Germinal center (tissue), 1 donor: ENCODE data around the gene DPEP2.
"Not testable (repeated sequence)": the region's sequence is repeated elsewhere in the genome, so short reads cannot be mapped to it uniquely, and the experiment has no call there.

Source experiments
- DNase-seq: peaks from one replicate; pipeline ENCODE4 v3.0.0; 2012; ENCODE audit warnings: mixed read lengths, low spot score

The DPEP2 gene

DNA sequence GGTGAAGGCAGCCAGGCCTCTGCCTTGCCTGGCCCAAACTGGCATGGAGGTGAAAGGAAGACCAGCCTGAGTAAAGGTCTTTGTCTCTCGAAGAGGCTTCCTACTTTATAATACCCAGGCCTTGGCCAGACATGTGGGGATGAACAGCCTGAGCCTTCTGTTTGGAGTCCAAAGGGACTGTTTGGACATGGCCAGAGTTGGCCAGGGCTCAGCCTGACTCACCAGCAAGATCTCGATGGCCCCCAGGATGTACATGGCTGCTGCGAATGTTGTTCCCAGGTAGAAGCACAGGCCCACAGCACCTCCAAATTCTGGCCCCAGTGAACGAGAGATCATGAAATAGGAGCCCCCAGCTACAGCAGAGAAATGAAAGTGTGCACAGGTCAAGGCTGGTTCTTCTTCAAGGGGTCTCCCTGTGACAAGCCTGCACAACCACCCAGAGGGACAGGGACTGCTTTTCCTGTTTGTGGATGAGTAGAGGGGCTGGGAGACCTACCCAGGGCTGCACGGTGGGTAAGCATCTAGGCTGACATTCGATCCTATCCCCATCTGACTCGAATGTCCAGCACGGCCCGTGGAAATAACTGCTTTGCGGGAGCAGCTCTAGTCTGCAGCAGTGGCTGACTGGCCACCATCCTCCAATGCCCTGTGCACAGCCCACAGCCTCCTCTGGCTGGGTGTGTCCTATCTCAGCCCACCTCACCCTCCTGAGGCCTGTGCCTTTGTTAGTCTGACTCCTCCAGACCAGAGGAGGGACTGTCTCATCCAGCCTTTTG is 44.7 kb downstream of the DPEP2 start:
- no peak for DNase-seq

DNA sequence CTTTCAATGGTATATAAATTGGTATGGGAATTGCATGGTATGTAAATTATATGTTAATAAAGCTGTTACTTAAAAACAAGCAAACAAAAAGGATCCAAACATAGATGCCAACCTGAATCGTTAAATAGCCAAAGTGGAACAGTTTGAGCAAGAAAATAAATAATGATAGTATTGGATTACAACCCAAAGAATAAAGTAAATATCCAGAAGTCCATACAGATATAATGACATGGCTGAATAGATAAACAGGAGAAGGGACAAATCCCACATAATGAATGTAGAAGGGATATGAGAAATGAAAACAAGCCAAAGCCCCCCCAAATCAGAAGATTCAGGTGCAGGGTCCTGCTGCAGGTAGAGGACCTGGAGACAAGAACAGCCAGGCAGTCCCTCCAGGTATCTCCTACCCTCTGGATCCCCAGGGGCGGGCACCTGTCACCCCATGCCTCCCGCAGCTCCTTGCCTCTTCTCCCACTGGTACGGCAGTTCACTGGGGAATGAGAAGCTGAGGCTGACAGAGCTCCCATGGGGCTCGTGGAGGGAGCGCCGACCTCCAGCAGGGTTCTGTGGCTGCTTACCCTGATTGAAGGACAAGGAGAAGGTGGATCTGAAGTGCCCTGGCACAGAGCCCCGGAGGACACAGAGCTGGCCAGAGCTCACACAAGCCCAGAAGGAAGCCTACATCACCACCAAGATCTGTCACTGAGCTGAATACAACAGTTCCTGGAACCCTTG is 45.5 kb downstream of the DPEP2 start:
- no peak for DNase-seq

DNA sequence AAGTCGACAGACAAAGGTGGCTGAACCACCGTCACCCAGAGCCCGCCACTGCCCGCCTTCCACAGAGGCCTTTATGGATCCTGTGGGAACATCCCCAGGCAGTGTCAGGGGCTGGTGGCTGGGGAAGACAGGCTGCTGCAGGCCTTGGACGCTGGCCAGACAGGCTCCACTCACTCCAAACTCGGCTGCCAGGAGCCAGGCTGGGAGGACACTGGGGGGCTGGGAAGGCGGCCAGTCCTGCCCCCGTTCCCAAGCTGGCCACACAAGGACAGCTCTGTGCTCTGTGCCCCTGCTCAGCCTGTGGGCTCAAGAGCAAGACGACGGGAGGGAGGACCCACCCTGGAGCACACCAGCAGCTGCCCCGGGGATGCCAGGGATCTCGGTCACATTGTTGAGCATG is 47.8 kb downstream of the DPEP2 start:
- DNase-seq, result no peak

DNA sequence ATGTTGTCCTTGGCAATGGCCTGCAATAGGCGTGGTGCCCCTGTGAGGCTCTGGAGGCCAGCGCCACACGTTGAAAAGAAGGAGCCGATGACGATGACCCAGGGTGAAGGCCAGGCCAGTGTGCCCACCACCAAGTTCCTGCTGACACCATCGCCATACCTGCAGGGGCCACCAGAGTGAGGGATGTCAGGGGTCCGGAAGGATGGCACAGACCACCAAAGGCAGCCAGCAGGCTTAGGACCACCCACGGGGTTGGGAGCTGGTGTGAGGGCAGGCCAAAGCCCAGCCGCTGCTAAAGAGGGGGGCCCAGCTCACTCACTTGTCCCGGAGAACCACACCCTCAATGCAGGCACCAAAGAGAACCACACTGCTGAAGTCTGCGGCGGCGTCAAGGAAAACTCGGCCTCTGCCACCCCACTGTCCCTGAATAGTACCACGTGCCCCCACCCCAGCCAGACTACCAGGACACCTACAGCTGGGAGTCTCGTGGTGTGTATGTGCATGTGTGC is 48.9 kb downstream of the DPEP2 start:
- DNase-seq, result no peak

DNA sequence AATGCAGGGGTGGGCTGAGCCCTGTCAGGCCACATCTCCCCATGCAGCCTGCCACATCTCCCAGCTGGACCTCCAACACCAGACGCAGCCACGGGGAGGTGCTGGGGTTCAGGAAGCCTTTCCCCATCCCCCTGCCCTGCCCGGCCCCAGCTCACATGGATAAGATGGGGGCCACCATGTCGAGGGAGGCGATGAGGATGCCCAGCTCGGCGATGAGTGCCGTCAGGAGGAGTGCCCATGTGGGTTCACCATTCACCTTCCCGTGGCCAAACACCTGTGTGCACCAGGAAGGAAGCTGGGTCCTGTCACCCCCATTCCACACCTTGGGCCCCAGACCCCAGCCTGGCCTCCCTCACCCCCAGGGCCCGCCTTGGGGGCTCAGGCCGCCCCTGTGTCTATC is 49.6 kb downstream of the DPEP2 start:
- no peak for DNase-seq

DNA sequence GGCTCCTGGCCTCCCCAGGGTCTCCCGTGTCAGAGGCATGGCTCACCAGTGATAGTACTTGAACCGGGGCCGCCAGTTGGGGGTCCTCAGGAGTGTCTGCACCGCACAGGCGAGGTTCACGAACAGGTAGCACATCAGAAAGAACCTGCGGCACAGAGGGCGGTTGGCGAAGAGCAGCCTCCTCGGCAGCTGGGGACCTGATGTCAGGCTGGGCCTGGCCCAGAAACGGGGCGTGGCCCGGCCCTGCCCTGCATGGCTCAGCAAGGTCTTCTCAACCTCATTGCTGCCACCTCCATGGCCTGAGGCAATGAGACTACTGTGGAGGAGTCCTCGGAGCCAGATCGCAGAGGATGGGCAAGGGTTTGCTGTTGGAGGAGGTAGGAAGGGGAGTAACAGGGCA is 51.3 kb downstream of the DPEP2 start:
- no peak for DNase-seq

DNA sequence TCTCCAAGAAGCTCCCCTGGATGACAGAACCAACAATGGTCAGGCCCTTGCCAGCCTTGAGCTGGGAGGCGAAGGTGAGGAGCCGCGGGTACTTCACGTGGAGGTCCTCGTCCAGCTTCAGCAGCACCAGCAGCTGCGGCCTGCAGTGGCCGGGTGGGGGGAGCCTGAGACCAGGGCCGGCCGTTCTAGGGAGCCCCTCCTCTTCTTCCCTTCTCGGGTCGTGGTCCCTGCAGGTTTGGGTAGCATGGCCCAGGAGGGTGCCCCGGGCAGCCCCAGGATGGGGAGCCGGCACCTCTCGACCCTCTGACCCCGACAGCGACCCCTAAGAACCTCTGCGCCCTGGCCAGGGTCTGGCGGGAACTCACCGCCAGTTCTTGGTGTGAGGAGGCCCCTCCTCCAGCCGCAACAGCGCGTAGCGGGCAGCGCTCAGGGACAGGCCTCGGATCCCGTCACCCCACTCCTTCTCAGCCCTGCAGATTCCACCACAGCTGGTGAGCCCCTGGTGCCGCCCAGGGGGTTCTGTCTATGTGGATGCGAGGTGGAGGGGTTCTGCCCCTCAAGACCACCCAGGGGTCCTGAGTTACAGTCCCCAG is 52.2 kb downstream of the DPEP2 start:
- DNase-seq, result no peak

DNA sequence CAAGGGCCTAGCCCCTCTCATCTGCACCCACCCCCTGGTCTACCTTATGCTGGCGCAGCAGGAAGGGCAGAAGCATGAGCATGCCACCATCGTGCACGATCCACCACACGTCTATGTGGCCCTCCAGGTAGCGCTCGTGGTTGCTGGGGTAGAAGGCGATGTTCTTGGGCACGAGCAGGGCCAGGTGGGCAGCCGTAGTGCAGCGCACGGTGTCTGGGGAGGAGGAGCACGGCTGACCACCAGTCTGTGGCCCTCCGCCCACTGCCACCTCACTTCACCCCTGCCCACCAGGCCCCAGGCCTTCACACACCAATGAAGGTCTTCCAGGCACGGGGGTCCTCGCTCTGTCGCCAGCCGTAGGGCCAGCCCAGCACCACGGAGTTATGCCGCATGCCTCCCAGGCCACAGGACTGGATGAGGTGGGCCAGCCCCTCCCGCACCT is 53.1 kb downstream of the DPEP2 start:
- no peak for DNase-seq

DNA sequence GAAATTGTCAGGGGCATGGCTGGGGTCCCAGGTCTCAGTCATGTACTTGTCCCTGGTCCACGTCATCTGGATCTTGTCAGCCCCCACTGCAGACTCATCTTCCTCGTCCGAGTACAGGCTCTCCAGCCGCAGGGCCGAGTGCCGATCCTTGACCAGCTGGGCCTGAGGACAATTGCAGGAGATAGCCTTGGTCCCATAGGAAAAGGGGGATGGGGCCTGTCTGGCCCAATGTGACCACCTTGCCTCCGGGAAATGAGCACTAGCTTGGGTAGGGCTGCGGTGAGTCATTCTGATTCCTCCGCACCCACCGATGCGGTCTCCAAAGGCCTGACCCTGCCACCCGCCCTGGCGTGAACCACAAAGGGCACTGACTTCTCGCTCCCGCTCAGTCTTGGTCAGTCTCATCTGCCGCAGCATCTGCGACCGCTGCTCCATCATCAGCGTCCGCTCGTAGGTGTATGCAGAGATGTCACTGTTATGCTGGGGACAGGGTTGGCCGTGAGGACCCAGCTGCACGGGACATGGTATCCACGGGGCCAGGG is 53.8 kb downstream of the DPEP2 start:
- DNase-seq, result no peak

DNA sequence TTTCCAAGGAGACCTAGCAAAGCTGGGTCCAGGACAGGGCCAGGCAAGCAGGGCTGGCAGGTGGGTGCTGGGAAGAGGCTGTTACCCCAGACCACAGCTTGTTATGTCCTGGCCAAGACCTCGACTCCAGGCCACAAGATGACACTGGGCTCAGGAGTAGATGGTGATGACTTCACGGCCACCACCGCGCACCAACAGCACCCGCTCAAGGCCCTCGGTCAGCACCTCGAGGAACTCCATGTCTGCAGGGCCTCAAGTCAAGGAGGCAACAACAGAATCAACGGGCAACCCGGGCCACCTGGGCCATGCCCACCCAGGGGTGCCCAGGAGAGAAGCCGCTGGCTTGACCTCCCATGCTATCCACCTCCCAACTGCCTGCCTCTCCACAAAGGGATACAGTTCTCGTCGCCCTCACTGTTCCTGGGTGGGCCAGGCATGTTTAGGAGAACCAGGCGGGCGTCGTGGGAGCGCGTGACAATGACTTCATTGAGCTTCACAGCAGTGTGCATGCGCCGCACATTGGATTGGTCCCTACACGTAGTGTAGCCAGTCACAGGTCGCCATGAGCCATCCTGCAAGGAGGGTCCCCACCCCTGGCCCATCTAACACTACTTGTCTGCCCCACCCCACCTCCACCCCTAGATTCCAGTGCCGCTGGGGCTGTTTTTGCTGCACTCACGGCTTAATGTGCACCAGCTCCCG is 54.4 kb downstream of the DPEP2 start:
- no peak for DNase-seq

DNA sequence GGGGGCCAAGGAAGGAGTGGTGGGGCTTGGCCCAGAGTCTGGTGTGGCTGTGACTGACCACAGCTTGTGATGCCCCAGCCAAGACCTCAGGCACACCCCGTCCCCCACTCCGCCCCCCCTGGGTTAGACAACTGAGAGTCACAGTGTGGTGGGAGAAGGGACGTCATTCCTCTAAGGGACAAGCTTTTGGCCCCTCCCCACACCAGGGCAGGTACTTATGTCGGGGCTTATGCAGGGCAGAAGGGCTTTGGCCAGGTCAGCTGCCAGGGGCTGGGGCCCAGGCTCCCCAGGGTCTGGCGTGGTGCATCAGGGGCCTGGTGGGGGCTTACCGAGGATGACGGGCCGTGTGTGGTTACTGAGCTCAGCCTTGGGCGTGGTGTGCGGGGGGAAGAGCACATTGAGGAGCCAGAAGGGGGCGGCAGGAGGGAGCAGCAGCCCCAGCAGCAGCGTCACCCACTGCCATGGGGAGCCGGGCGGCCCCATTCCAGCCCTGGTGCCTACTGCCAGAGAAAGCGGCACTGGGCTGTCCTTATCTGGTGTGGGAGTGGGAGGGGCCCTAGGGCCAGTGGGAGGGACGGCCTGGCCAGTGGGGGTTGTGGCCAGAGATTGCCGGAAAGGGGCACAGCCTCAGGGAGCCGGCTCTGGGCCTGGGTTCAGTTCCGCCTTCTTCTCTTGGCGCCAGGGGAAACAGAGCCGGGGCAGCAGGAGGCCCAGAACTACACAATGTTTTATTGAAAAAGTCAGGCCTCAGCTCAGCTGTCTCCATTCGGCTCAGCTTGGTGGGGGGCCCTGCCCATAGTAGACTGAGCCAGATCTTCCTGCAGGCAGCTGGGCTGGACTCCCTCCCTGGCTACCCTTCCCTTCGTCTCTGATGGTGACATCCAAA is 55.4 kb downstream of the DPEP2 start, which contains the start of gene LCAT:
Gene LCAT, minus strand, starts transcription at position 502 of the 886 bp plus-strand sequence. Its CDS starts 19 bp downstream, at position 483.
- no peak for DNase-seq

DNA sequence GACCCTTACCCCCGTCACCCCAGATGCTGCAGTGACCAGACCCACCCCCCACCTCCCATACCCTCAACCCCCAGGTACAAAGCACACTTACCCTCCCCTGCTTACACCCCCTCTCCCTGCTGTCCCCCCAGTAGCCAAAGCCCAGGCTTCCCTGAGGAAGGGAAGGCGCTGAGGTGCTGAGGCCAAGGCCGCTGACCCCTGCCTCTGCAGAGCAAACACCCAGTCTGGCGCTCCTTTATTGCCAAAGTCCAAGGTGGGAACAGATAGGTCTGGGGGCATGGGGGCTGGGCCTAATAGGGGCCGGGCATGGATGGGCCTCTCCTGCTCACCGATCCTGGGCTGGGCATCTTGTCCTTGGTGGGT is 56.0 kb downstream of the DPEP2 start:
- no peak for DNase-seq

DNA sequence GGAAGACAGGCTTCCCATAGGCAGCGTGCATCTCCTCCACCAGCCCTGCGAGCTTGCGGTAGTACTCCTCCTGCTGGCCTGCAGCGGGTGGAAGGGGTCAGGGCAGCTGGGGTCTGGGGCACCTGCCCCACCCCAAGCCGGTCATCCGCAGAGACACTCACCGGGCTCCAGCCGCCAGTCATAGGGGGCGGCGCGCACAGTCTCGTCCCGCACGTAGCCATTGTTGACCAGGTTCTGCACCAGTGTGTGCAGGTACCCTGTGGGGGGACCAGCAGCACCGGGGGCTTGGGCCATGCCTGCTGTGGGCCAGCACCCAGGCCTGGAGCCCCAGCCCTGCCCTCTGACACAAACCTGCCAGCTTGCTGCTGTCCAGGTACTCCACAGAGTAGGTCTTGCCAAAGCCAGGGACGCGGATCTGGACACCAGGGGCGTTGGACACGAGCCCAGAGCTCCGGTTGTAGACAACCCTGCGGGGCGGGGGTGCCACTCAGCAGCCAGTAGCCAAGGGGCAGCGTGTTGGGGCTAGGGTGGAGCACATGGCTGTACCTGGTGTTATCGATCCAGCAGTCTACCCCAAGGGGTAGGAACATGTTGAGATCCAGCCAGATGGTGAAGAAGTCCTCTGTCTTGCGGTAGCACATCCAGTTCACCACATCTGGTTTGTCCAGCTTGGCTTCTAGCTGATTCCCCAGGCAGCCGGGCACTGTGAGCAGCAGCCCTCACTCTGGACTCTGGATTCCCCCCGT is 56.6 kb downstream of the DPEP2 start:
- no peak for DNase-seq

DNA sequence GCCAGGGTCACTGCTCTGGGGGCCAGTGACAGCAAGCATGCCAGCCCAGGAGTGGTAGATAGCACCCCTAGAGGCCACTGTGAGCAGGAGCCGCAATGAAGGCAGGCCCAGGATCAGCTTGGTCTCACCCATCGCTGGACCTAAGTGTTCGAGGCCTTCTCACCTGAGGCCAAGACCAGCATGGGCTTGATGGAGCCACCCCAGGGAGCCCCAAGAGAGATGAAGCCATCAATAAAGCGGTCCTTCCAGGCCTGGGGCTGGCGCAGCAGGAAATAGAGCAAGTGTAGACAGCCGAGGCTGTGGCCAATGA is 57.1 kb downstream of the DPEP2 start:
- peak; percentile 70 for DNase-seq

DNA sequence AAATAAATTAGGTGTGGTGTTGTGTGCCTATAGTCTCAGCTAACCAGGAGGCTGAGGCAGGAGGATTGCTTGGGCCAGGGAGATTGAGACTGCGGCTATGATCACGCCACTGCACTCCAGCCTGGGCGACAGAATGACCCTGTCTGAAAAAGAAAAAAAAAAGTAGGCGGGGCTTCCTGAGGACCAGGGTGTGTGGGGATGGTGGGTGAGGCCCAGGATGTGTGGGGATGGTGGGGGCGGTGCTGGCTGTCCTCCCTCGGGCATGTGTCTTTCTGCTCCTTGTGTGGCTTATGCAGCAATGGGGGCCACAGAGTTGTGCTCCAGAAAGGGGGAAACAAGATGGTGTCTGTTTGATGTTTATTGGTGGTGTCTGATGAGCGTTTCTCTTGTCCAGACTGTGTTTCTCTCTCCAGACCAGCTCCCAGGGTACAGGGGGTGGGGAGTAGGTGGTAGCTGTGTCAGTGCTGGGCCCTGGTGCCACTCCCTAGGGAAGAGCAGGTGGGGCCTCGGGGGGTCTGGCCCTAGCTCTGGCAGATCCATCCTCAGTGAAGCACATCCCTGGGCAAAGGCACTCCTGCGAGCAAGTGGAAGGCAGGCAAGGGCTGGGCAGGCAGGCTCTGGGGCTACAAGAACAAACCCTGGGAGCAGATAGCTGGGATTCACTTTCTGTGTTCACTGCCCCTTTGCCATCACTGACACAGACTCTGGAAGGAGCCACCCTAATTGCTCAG is 57.6 kb downstream of the DPEP2 start:
- DNase-seq, result no peak

DNA sequence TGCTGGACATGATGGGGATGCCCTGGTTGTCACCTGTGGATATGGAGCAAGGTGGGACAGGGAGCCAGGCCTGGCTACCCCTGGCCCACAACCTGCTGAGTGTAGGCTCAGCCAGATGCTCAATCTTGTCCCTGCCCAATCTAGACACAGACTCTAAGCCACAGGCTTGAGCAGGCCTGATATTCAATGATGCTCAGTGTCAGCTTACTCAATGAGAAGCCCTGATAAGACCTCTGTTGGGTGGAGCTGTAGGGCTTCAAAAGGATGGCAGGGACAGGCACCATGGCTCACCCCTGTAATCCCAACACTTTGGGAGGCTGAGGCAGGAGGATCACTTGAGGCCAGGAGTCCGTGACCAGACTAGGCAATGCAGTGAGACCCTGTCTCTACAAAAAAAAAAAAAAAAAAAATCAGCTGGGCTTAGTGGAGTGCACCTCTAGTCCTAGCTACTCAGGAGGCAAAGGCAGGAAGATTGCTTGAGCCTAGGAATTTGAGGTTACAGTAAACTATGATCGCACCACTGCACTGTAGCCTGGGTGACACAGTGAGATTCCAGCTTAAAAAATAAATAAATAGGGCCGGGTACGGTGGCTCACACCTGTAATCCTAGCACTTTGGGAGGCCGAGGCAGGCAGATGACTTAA is 58.7 kb downstream of the DPEP2 start:
- no peak for DNase-seq

DNA sequence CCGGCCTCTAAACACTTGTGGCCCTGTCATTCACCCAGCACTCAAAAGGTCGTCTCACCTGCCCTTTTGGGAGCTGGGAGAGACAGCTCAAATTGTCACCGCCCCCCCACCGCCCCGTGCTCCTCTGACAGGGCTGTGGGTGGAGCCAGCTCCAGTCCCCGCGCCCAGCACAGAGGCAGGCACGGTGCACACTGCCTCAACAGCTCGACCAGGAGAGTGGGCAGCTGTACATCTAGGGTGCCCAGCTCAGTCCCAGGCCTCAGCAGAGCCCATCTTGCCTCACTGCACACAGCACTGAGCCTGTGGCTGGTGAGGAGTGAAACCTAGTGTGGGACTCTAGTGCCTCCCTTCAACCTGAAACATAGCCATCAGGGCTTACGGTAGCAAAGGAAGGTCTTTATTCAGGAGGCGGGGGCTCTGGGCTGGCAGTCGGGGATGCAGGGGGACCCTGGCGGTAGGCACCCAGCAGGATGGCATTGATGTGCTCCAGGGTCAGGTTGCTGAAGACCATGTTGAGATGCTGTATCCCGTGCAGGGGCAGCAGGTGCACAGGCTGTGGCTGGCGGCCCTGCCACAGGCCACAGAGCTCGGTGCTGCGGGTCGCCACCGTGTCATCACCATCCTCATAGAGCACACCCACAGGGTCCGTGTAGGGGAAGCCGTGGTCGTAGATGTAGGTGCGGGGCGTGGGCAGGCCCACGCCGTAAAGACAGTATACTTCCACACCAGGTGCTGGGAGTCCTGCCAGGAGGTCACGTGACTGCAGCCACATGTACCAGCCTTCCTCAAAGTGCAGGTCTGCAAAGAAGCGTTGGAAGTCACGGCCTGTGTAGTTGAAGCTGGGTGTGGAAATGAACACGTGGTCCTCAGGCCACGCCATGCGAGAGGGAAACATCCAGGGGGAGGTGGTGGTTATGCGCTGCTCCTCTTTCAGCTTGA is 59.5 kb downstream of the DPEP2 start:
- DNase-seq, result no peak

DNA sequence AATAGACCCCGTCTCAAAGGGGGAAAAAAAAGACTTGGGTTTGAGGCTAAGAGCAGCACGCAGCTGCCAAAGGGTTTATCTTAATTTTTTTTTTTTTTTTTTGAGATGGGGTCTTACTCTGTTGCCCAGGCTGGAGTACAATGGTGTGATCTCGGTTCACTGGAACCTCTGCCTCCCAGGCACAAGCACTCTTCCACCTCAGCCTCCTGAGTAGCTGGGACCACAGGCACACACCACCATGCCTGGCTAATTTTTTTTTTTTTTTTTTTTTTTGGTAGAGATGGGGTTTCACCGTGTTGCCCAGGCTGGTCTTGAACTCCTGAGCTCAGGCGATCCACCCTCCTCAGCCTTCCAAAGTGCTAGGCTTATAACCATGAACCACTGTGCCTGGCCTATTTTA is 61.6 kb downstream of the DPEP2 start:
- not testable (repeated sequence) for DNase-seq
